GM12878 (cell line): ENCODE measurements around the gene SERPINB6. TPM values are rescaled to one million over a fixed set of nuclear protein-coding genes. Genes with fewer than 3 reads are reported as not detected.

Experiments used
- ATAC-seq: fragments of 200-7000 bp; cut with Tn5 transposase; 3 replicates; pipeline ENCODE4 v1.9.1; 2020; ENCODE audit warnings: mild to moderate bottlenecking, moderate library complexity
- BruUV-seq: library from RNA; stranded (reverse); fragments of 400-500 nt; replicated peaks from 2 replicates; lab custom pipeline; 2021; lab: Mats Ljungman, UMichigan
- CTCF ChIA-PET: fragments of 300-600 bp; sonication (Branson Sonifier 250); formaldehyde crosslinking; extraction: SDS; loops from one replicate; lab custom pipeline; 2021; ENCODE audit warnings: inconsistent platforms; lab: Yijun Ruan, JAX
- POLR2A ChIA-PET: fragments of 350-600 bp; formaldehyde crosslinking; extraction: SDS; loops from one replicate; lab custom pipeline; 2021; ENCODE audit warnings: inconsistent platforms; lab: Charles Lee
- RAD21 ChIA-PET: fragments of 300-600 bp; sonication (Branson Sonifier 250); formaldehyde crosslinking; loops from one replicate; lab custom pipeline; 2023; ENCODE audit warnings: antibody characterized with exemption; ENCODE audit not compliant: unreplicated experiment; lab: Charles Lee
- SMC1A ChIA-PET: fragments of 300-600 bp; sonication (Branson Sonifier 250); formaldehyde crosslinking; loops from one replicate; lab custom pipeline; 2023; ENCODE audit not compliant: unreplicated experiment, uncharacterized antibody; lab: Charles Lee
- DNase-seq: peaks from one replicate; pipeline ENCODE4 v3.0.0-alpha.2; 2011; ENCODE audit warnings: low read depth, low spot score
- FAIRE-seq: peaks from 3 replicates; lab custom pipeline; 2011; peaks lifted over from hg19 to GRCh38; lab: Jason Lieb, UNC
- H2AFZ ChIP-seq: 2 replicates; pipeline ENCODE4 v1.6.0; 2011; ENCODE audit warnings: low read depth, low read length, control low read depth; ENCODE audit not compliant: control insufficient read depth
- H3K27ac ChIP-seq: 2 replicates; pipeline ENCODE4 v1.5.1; 2011; ENCODE audit warnings: control low read depth; ENCODE audit not compliant: control insufficient read depth, insufficient read depth
- H3K27me3 ChIP-seq, 2 experiments: replicated peaks in 1 of 2; 2 replicates each; pipeline versions ENCODE4 v1.6.0 to v1.6.1; 2011; ENCODE audit warnings: low read length in 1 of 2; ENCODE audit not compliant: control insufficient read depth in 2 of 2, insufficient read depth in 2 of 2
- H3K36me3 ChIP-seq, 2 experiments: 2 replicates each; pipeline ENCODE4 v1.5.1; 2011; ENCODE audit warnings: low read length in 1 of 2; ENCODE audit not compliant: control insufficient read depth in 2 of 2, insufficient read depth in 2 of 2
- H3K4me1 ChIP-seq: 2 replicates; pipeline ENCODE4 v1.6.1; 2011; ENCODE audit warnings: mild to moderate bottlenecking, low read length, moderate library complexity, mixed read lengths; ENCODE audit not compliant: control insufficient read depth, insufficient read depth
- H3K4me2 ChIP-seq: 2 replicates; pipeline ENCODE4 v1.6.0; 2011; ENCODE audit warnings: control low read depth; ENCODE audit not compliant: control insufficient read depth, insufficient read depth
- H3K4me3 ChIP-seq: fragments of 200-600 bp; sonication (generic); 2 replicates; pipeline ENCODE4 v1.5.1; 2016
- H3K79me2 ChIP-seq: 2 replicates; pipeline ENCODE4 v1.6.0; 2011; ENCODE audit warnings: low read length; ENCODE audit not compliant: control insufficient read depth, insufficient read depth
- H3K9ac ChIP-seq: 2 replicates; pipeline ENCODE4 v1.8.0; 2011; ENCODE audit warnings: low read length, control low read depth, mixed read lengths; ENCODE audit not compliant: control insufficient read depth, insufficient read depth
- H3K9me3 ChIP-seq: replicated peaks from 3 replicates; pipeline ENCODE4 v1.5.1; 2011; ENCODE audit warnings: mild to moderate bottlenecking, low read length; ENCODE audit not compliant: control insufficient read depth, insufficient read depth
- H4K20me1 ChIP-seq: 2 replicates; pipeline ENCODE4 v1.6.0; 2011; ENCODE audit not compliant: control insufficient read depth, insufficient read depth
- CHD2 ChIP-seq: IDR thresholded peaks from 2 replicates; pipeline ENCODE4 v1.6.1; 2011; ENCODE audit warnings: low read depth, low read length, improper control_type of control experiment, borderline replicate concordance
- EP300 ChIP-seq, 2 experiments: fragments of 150-350 bp in 1 of 2; IDR thresholded peaks; 2 replicates each; pipeline ENCODE4 v1.6.1; 2011 to 2012; ENCODE audit warnings: low read depth in 2 of 2, low read length in 2 of 2, borderline replicate concordance in 1 of 2, improper control_type of control experiment in 1 of 2, inconsistent platforms in 1 of 2; ENCODE audit not compliant: control insufficient read depth in 1 of 2
- FOXM1 ChIP-seq: IDR thresholded peaks from 2 replicates; pipeline ENCODE4 v1.6.1; 2012; ENCODE audit warnings: low read depth, mild to moderate bottlenecking, inconsistent platforms, low read length, moderate library complexity
- HCFC1 ChIP-seq: fragments of 150-350 bp; IDR thresholded peaks from 2 replicates; pipeline ENCODE4 v1.6.1; 2014; ENCODE audit warnings: low read length
- KLF5 ChIP-seq: fragments of 450-650 bp; IDR thresholded peaks from 2 replicates; pipeline ENCODE4 v1.6.1; 2014; ENCODE audit warnings: mild to moderate bottlenecking; ENCODE audit not compliant: partially characterized antibody
- MEF2A ChIP-seq: IDR thresholded peaks from 2 replicates; pipeline ENCODE4 v1.6.1; 2011; ENCODE audit warnings: low read depth, mild to moderate bottlenecking, low read length, moderate library complexity; ENCODE audit not compliant: insufficient read depth
- NFXL1 ChIP-seq: fragments of 450-650 bp; IDR thresholded peaks from 2 replicates; pipeline ENCODE4 v1.6.1; 2017; ENCODE audit warnings: antibody characterized with exemption, mild to moderate bottlenecking, borderline replicate concordance
- NRF1 ChIP-seq: conservative IDR thresholded peaks from 2 replicates; pipeline ENCODE4 v1.6.1; 2011; ENCODE audit warnings: mild to moderate bottlenecking, low read depth, low read length, improper control_type of control experiment
- SREBF2 ChIP-seq: IDR thresholded peaks from 2 replicates; pipeline ENCODE4 v1.6.1; 2012; ENCODE audit warnings: mild to moderate bottlenecking, low read length
- WGBS: methylation state at CpG from one replicate; pipeline ENCODE4 v1.1.6; 2016; ENCODE audit warnings: low lambda C conversion rate; ENCODE audit not compliant: insufficient replicate concordance, insufficient coverage; ENCODE audit errors: missing lambda C conversion rate; 5-methylcytosine and 5-hydroxymethylcytosine counted together
- in situ Hi-C: fragments of 300-500 bp; cut with MboI; formaldehyde crosslinking; loops from 9 replicates; pipeline ENCODE4 v1.14.3; 2018; ENCODE audit warnings: mixed read lengths
- intact Hi-C: fragments of 100-400 bp; cut with micrococcal nuclease; formaldehyde crosslinking; loops from one replicate; pipeline ENCODE4 v1.14.2; 2022; ENCODE audit not compliant: unreplicated experiment
- polyA plus RNA-seq, 11 experiments: library from polyadenylated mRNA; depleted of rRNA in 4 of 11; unstranded in 6 of 11; stranded (reverse) in 5 of 11; fragments of >200 nt; fragmentation: Nextera tagmentation in 4 of 11; fragmentation: Illumina TruSeq in 1 of 11; extraction: Ambion mirVana in 4 of 11; extraction: Trizol in 1 of 11; gene quantifications; 1 replicate in 1 of 11; 2 replicates in 10 of 11; pipeline versions ENCODE4 v1.2.1 to v1.2.3, GENCODE V29; 2011 to 2016; ENCODE audit warnings: inconsistent platforms in 2 of 11, missing spikeins in 2 of 11, low read depth in 1 of 11
- total RNA-seq, 4 experiments: library from RNA; depleted of rRNA in 3 of 4; stranded (reverse); fragments of >200 nt in 3 of 4; fragmentation: Illumina TruSeq in 1 of 4; extraction: Trizol in 1 of 4; gene quantifications; 2 replicates each; pipeline versions ENCODE4 v1.2.1 to v1.2.3, GENCODE V29; 2013 to 2021
- TF ChIP-seq, protein P1 (sequence below): fragments of 450-650 bp; IDR thresholded peaks from 2 replicates; pipeline ENCODE4 v1.6.1; 2018; ENCODE audit warnings: borderline replicate concordance, mild to moderate bottlenecking; ENCODE audit not compliant: partially characterized antibody

The SERPINB6 gene
- total and polyA plus RNA-seq, 10 of the 15 experiments (the other 5 are each of a cell fraction or from before 2014, with no cell fraction given): 0.37 to 2.2 (median 0.68) TPM; not detected in 1

DNA sequence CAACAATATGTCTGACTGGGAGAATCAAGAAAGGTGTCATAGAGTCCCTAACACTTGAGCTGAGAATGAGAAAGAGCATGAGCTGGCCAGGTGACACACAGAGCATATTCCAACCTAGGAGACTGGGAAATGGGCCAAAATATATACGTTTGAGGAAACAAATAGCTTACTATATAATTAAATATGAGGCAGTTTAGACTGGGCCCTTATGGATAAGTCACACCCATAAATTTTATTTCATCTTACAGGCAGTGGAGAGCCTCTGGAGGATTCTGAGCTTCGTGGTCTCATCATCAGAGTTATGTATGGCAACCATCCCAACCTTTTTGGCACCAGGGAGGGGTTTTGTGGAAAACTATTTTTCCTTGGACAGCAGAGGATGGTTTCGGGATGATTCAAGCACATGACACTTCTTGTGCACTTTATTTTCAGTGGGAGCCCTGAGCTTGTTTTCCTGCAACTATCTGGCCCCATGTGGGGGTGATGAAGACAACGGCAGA lies 15.4 kb upstream of the SERPINB6 start:
- no peak overlapping the region for H3K4me2 ChIP-seq
- intact Hi-C loops: no loop called here
- 32% methylated on average over 4 of the region's 4 CpGs for WGBS
- ATAC-seq: no peak
- SMC1A ChIA-PET: interaction anchor here (0.7 to 6.3 kb wide), 7 partner anchors 12 to 219 kb away, joined by 3 to 56 read pairs (median 3); partner anchors contain the start of gene SERPINB1
- no peaks in the 10 kb centered on the region for H3K36me3 ChIP-seq
- no peak for DNase-seq
- no peaks in the 10 kb centered on the region for H3K79me2 ChIP-seq
- no peak overlapping the region for H3K4me3 ChIP-seq
- H3K27me3 ChIP-seq: peaks cover 0 to 2% of the 10 kb centered on the region in 2 experiments; a peak in 2 of 4 replicates
- no peaks in the 10 kb centered on the region for H3K9me3 ChIP-seq
- no peak overlapping the region for H2AFZ ChIP-seq
- BruUV-seq: no TSS peak
- no peak for FAIRE-seq
- H3K9ac ChIP-seq: no peak overlapping the region
- peaks cover 13% of the 10 kb centered on the region for H3K4me1 ChIP-seq
- H3K27ac ChIP-seq: no peak overlapping the region
- CTCF ChIA-PET: interaction anchor here (0.9 to 6.7 kb wide), 9 partner anchors 14 to 1415 kb away, joined by 3 to 62 read pairs (median 12); partner anchors contain the start of genes NQO2 and SERPINB1
- RAD21 ChIA-PET: interaction anchor here (0.5 to 5.6 kb wide), 8 partner anchors 9 to 196 kb away, joined by 3 to 46 read pairs (median 3); no protein-coding TSS in a partner anchor
- in situ Hi-C loops: loop anchor here (5.0 kb wide), 1 partner anchor 144 kb away; the partner anchor contains the start of gene SERPINB1
- no peaks in the 10 kb centered on the region for H4K20me1 ChIP-seq
- TF ChIP-seq, protein P1, sequence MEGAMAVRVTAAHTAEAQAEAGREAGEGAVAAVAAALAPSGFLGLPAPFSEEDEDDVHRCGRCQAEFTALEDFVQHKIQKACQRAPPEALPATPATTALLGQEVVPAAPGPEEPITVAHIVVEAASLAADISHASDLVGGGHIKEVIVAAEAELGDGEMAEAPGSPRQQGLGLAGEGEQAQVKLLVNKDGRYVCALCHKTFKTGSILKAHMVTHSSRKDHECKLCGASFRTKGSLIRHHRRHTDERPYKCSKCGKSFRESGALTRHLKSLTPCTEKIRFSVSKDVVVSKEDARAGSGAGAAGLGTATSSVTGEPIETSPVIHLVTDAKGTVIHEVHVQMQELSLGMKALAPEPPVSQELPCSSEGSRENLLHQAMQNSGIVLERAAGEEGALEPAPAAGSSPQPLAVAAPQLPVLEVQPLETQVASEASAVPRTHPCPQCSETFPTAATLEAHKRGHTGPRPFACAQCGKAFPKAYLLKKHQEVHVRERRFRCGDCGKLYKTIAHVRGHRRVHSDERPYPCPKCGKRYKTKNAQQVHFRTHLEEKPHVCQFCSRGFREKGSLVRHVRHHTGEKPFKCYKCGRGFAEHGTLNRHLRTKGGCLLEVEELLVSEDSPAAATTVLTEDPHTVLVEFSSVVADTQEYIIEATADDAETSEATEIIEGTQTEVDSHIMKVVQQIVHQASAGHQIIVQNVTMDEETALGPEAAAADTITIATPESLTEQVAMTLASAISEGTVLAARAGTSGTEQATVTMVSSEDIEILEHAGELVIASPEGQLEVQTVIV: no peak
- TF ChIP-seq HCFC1 (no peak), CHD2 (no peak), SREBF2 (no peak), FOXM1 (no peak), KLF5 (no peak), EP300 (IDR thresholded peaks at IDR 0.05; ENCODE audit: borderline replicate concordance in 1 of 2, control insufficient read depth in 1 of 2, low read depth in 2 of 2, low read length in 2 of 2) (no peak), MEF2A (no peak), NRF1 (no peak), NFXL1 (no peak)
- POLR2A ChIA-PET: no interaction called here
